ENCODE measurements around the gene ENKUR.

DNA sequence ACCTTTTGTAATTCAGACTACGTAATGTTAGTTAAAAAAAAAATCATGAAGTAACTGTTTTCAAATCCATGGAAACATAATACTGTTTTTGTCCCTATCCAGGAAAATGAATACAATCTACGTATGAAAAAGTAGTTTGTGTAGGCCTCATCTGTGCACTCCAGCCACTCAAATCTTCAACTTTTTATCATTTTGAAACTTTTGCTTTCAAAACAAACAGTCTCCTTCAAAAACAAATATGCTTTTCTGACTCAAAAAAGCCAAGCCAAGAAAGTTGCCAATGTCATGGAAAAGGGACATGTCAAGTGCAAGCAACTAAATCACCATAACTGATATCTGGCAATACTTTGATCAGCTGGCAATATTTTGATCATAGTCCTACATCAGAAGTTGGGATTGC, 13.6 kb upstream of the ENKUR start:
- TF ChIP-seq, protein P1, sequence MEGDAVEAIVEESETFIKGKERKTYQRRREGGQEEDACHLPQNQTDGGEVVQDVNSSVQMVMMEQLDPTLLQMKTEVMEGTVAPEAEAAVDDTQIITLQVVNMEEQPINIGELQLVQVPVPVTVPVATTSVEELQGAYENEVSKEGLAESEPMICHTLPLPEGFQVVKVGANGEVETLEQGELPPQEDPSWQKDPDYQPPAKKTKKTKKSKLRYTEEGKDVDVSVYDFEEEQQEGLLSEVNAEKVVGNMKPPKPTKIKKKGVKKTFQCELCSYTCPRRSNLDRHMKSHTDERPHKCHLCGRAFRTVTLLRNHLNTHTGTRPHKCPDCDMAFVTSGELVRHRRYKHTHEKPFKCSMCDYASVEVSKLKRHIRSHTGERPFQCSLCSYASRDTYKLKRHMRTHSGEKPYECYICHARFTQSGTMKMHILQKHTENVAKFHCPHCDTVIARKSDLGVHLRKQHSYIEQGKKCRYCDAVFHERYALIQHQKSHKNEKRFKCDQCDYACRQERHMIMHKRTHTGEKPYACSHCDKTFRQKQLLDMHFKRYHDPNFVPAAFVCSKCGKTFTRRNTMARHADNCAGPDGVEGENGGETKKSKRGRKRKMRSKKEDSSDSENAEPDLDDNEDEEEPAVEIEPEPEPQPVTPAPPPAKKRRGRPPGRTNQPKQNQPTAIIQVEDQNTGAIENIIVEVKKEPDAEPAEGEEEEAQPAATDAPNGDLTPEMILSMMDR (IDR thresholded peaks at IDR 0.05): no peak
- TF ChIP-seq EP300 (IDR thresholded peaks at IDR 0.05) (no peak), POLR2A (IDR thresholded peaks at IDR 0.05) (no peak), POLR2AphosphoS5 (IDR thresholded peaks at IDR 0.05) (no peak)

Measured in stomach (tissue), 4 donors.